Stimulated activated CD8-positive, alpha-beta memory T cell treated with anti-CD3 and anti-CD28 coated beads, Interleukin-7, amount 100 ng/mL, for 24 hours (primary cell): Measurements from ENCODE around the gene SPRR2G.
"Not testable (repeated sequence)": the region's sequence is repeated elsewhere in the genome, so short reads cannot be mapped to it uniquely, and the experiment has no call there.

ENCODE experiments used
- DNase-seq: peaks from one replicate; pipeline ENCODE4 v3.0.0-alpha.2; 2020; ENCODE audit warnings: low read depth

Gene SPRR2G

GRCh38 chr1:153113416-153113815 lies 37.3 kb downstream of the SPRR2G start, which contains the start of gene SPRR2F:
Gene SPRR2F (minus strand): TSS chr1:153113516. CDS start chr1:153112733, 783 bp downstream.
- no peak for DNase-seq

DNA sequence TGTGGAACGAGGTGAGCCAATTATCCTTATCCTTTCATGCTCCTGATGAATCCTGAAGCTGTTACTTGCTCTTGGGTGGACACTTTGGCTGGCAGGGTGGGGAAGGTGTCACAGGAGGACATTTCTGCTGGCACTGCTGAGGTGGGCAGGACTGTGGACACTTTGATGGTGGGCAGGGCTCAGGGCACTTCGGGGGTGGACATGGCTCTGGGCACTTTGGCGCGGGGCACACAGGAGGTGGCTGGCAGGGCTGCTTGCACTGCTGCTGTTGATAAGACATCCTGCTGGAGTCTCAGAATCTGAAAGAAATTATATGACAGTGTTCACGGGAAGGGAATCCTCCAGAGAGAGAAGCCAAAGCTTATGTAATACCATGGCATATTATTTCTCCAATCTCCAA lies 38.2 kb downstream of the SPRR2G start:
- not testable (repeated sequence) for DNase-seq

DNA sequence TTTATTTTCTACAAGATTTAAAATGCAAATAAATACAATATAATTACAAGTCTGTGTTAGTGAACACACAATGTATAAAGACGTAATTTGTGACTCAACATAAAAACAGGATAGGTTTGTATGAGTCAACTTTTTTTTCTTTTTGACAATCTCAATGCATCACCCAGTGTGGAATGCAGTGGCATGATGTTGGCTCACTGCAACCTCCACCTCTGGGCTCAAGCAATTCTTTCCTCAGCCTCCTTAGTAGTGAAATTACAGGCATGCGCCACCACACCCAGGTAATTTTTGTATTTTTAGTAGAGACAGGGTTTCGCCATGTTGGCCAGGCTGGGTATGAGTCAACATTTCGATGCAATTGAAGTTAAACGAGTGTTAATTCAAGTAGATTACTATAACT lies 50.4 kb downstream of the SPRR2G start:
- DNase-seq = no peak
